Measurements from ENCODE around the gene PNLIPRP2. TPM values are rescaled to one million over a fixed set of nuclear protein-coding genes. Genes with fewer than 3 reads are reported as not detected.

The PNLIPRP2 gene
- total and polyA plus RNA-seq, 2 experiments from 2014 or later = 16.7 to 21.1 TPM

GRCh38 chr10:116588995-116589394 lies 31.8 kb upstream of the PNLIPRP2 start:
- WGBS (ENCODE audit: low lambda C conversion rate, missing lambda C conversion rate) = 89% methylated on average over 2 of the region's 2 CpGs
- peaks cover 5% of the 10 kb centered on the region for H3K4me1 ChIP-seq (ENCODE audit: insufficient read depth)
- H3K36me3 ChIP-seq (replicated peaks; ENCODE audit: insufficient read depth, low read depth) = no peaks in the 10 kb centered on the region
- no peak overlapping the region for H3K27ac ChIP-seq
- H4K20me1 ChIP-seq (ENCODE audit: insufficient read depth, poor library complexity, severe bottlenecking) = no peaks in the 10 kb centered on the region
- TF ChIP-seq CTCF (IDR thresholded peaks at IDR 0.05; ENCODE audit: poor library complexity) = no peak
- no peak for TF ChIP-seq EZH2phosphoT487 (IDR thresholded peaks at IDR 0.05; ENCODE audit: low read depth, severe bottlenecking, unreplicated experiment)
- TF ChIP-seq EZH2 (IDR thresholded peaks at IDR 0.05; ENCODE audit: borderline replicate concordance) = no peak
- no peak overlapping the region for H2AFZ ChIP-seq
- DNase-seq (ENCODE audit: low spot score) = no peak
- H3K79me2 ChIP-seq = no peaks in the 10 kb centered on the region
- H3K4me3 ChIP-seq = no peak overlapping the region
- H3K9me2 ChIP-seq (replicated peaks; ENCODE audit: insufficient read depth) = no peaks in the 10 kb centered on the region
- no peak overlapping the region for H3K4me2 ChIP-seq
- no peaks in the 10 kb centered on the region for H3K9me3 ChIP-seq (ENCODE audit: low read depth)
- peaks cover under 1% of the 10 kb centered on the region for H3K27me3 ChIP-seq

- Histone ChIP-seq H3K9me2 (replicated peaks; ENCODE audit: insufficient read depth) (no peaks in the 10 kb centered on the region), H4K20me1 (ENCODE audit: insufficient read depth, poor library complexity, severe bottlenecking) (no peaks in the 10 kb centered on the region), H2AFZ (no peak overlapping the region), H3K4me3 (no peak overlapping the region), H3K27me3 (peaks cover 6% of the 10 kb centered on the region), H3K4me2 (no peak overlapping the region), H3K79me2 (no peaks in the 10 kb centered on the region), H3K27ac (no peak overlapping the region), H3K9me3 (ENCODE audit: low read depth) (no peaks in the 10 kb centered on the region), H3K36me3 (replicated peaks; ENCODE audit: insufficient read depth, low read depth) (no peaks in the 10 kb centered on the region), H3K4me1 (ENCODE audit: insufficient read depth) (peaks cover 5% of the 10 kb centered on the region)
- TF ChIP-seq EZH2 (IDR thresholded peaks at IDR 0.05; ENCODE audit: borderline replicate concordance) = no peak
- TF ChIP-seq CTCF (IDR thresholded peaks at IDR 0.05; ENCODE audit: poor library complexity) = no peak
- TF ChIP-seq EZH2phosphoT487 (IDR thresholded peaks at IDR 0.05; ENCODE audit: low read depth, severe bottlenecking, unreplicated experiment) = no peak
- no peak for DNase-seq (ENCODE audit: low spot score)
- 68% methylated on average over 2 of the region's 2 CpGs for WGBS (ENCODE audit: low lambda C conversion rate, missing lambda C conversion rate)
Measured at GRCh38 chr10:116589926-116590325, 30.8 kb upstream of the PNLIPRP2 start.

- Histone ChIP-seq H3K4me3 (no peak within 1 kb of the TSS), H3K27ac (no peak within 1 kb of the TSS), H4K20me1 (ENCODE audit: insufficient read depth, poor library complexity, severe bottlenecking) (no peaks in the 10 kb centered on the region), H3K4me2 (no peak within 1 kb of the TSS), H3K9me3 (ENCODE audit: low read depth) (no peaks in the 10 kb centered on the region), H3K36me3 (replicated peaks; ENCODE audit: insufficient read depth, low read depth) (no peaks in the 10 kb centered on the region), H3K27me3 (peaks cover 10% of the 10 kb centered on the region), H2AFZ (no peak within 1 kb of the TSS), H3K9me2 (replicated peaks; ENCODE audit: insufficient read depth) (no peaks in the 10 kb centered on the region), H3K4me1 (ENCODE audit: insufficient read depth) (peaks cover 5% of the 10 kb centered on the region), H3K79me2 (no peaks in the 10 kb centered on the region)
- 78% methylated on average over 9 of the region's 9 CpGs for WGBS (ENCODE audit: low lambda C conversion rate, missing lambda C conversion rate)
- TF ChIP-seq EZH2 (IDR thresholded peaks at IDR 0.05; ENCODE audit: borderline replicate concordance) = no peak
- TF ChIP-seq EZH2phosphoT487 (IDR thresholded peaks at IDR 0.05; ENCODE audit: low read depth, severe bottlenecking, unreplicated experiment) = no peak
- no peak for TF ChIP-seq CTCF (IDR thresholded peaks at IDR 0.05; ENCODE audit: poor library complexity)
- no peak for DNase-seq (ENCODE audit: low spot score)
Measured at GRCh38 chr10:116590590-116591444, 29.9 kb upstream of the PNLIPRP2 start, which contains the start of gene PNLIPRP1. Gene PNLIPRP1, plus strand, starts transcription at chr10:116590959. Its CDS starts 171 bp downstream, at chr10:116591130.
